Upper lobe of left lung (tissue), 4 donors: ENCODE results near the gene PNMA6A.

ENCODE experiments used
- CTCF ChIP-seq, 6 experiments: fragments of 450-650 bp in 4 of 6; fragments of 200-600 bp in 2 of 6; sonication (generic) in 2 of 6; IDR thresholded peaks; one replicate each; pipeline ENCODE4 v1.5.1; 2016 to 2019; ENCODE audit warnings: antibody characterized with exemption in 6 of 6
- EP300 ChIP-seq, 4 donors: sonication (generic); formaldehyde crosslinking; IDR thresholded peaks; one replicate each; pipeline ENCODE4 v1.5.1; 2017; ENCODE audit warnings: antibody characterized with exemption in 4 of 4, control low read depth in 2 of 4
- POLR2A ChIP-seq, 4 donors: fragments of 450-650 bp; IDR thresholded peaks; one replicate each; pipeline ENCODE4 v1.5.1; 2016 to 2017; ENCODE audit warnings: antibody characterized with exemption in 4 of 4, mild to moderate bottlenecking in 2 of 4

GRCh38 chrX:153063315-153063714, 8.9 kb upstream of the PNMA6A start:
- TF ChIP-seq CTCF (IDR thresholded peaks at IDR 0.05): no peak
- no peak for TF ChIP-seq POLR2A (IDR thresholded peaks at IDR 0.05)
- TF ChIP-seq EP300 (IDR thresholded peaks at IDR 0.05): no peak
